HepG2 (cell line): ENCODE data around the gene CNGA3.

ENCODE experiments used
- BRD4 ChIP-seq: sonication (generic); formaldehyde crosslinking; IDR thresholded peaks from 2 replicates; pipeline ENCODE4 v1.4.0; 2020; ENCODE audit warnings: missing genetic modification reagents
- DNMT1 ChIP-seq: sonication (generic); formaldehyde crosslinking; IDR thresholded peaks from 2 replicates; pipeline ENCODE4 v1.5.1; 2020; ENCODE audit warnings: mild to moderate bottlenecking, missing genetic modification reagents
- NFIC ChIP-seq: IDR thresholded peaks from 2 replicates; pipeline ENCODE4 v1.6.1; 2012; ENCODE audit warnings: mild to moderate bottlenecking, low read length, inconsistent platforms
- PHF20 ChIP-seq: sonication (generic); formaldehyde crosslinking; IDR thresholded peaks from 2 replicates; pipeline ENCODE4 v1.5.0; 2020; ENCODE audit warnings: mild to moderate bottlenecking, missing genetic modification reagents
- SETDB1 ChIP-seq: sonication (generic); formaldehyde crosslinking; IDR thresholded peaks from 2 replicates; pipeline ENCODE4 v1.5.1; 2020; ENCODE audit warnings: missing genetic modification reagents, mild to moderate bottlenecking, borderline replicate concordance
- SIN3A ChIP-seq: IDR thresholded peaks from 2 replicates; pipeline ENCODE4 v1.6.1; 2011; ENCODE audit warnings: low read depth, mild to moderate bottlenecking, control low read depth, low read length, borderline replicate concordance
- ZBTB21 ChIP-seq: sonication (generic); formaldehyde crosslinking; IDR thresholded peaks from 2 replicates; pipeline ENCODE4 v1.4.0; 2020; ENCODE audit warnings: missing genetic modification reagents
- ZNF616 ChIP-seq: sonication (generic); formaldehyde crosslinking; IDR thresholded peaks from 2 replicates; pipeline ENCODE4 v1.5.0; 2020; ENCODE audit warnings: low read depth, mild to moderate bottlenecking, missing genetic modification reagents
- TF ChIP-seq, protein P1 (sequence below): fragments of 450-650 bp; IDR thresholded peaks from 2 replicates; pipeline ENCODE4 v1.6.1; 2017
- TF ChIP-seq, protein P2 (sequence below), 2 experiments: IDR thresholded peaks; 2 replicates each; pipeline ENCODE4 v1.6.1; 2011 to 2012; ENCODE audit warnings: low read length in 2 of 2, borderline replicate concordance in 1 of 2, low read depth in 1 of 2, mild to moderate bottlenecking in 1 of 2, moderate library complexity in 1 of 2
- TF ChIP-seq, protein P3 (sequence below): sonication (generic); formaldehyde crosslinking; IDR thresholded peaks from 2 replicates; pipeline ENCODE4 v1.4.0; 2020; ENCODE audit warnings: missing genetic modification reagents, mild to moderate bottlenecking, borderline replicate concordance
- TF ChIP-seq, protein P4 (sequence below): sonication (generic); formaldehyde crosslinking; IDR thresholded peaks from 2 replicates; pipeline ENCODE4 v1.5.0; 2020; ENCODE audit warnings: mild to moderate bottlenecking, missing genetic modification reagents, moderate library complexity

DNA sequence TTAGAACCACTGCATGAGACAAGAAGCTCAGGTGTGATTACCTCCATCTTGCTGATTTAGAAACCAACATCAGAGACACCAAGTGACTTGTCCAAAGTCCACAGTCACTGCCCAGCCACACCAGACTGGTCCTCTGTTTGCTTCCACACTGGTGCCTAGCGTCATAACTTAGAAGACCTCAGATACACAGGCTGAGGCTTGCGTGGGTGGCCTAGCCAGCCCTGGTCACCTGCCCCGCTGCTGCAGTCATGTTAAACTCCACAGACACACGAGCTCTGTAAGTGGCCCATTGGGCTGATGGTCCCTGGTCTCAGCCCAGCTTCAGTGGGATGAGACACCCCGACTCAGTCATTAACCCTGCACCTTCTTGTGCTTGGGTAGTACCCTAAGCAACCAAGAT, 47.1 kb downstream of the CNGA3 start:
- TF ChIP-seq SIN3A (no peak), ZBTB21 (CRISPR knock-in tag) (no peak), DNMT1 (CRISPR knock-in tag) (no peak), SETDB1 (CRISPR knock-in tag) (no peak), ZNF616 (CRISPR knock-in tag) (no peak), PHF20 (CRISPR knock-in tag) (no peak), BRD4 (CRISPR knock-in tag) (no peak), NFIC (no peak)
- TF ChIP-seq, protein P1, sequence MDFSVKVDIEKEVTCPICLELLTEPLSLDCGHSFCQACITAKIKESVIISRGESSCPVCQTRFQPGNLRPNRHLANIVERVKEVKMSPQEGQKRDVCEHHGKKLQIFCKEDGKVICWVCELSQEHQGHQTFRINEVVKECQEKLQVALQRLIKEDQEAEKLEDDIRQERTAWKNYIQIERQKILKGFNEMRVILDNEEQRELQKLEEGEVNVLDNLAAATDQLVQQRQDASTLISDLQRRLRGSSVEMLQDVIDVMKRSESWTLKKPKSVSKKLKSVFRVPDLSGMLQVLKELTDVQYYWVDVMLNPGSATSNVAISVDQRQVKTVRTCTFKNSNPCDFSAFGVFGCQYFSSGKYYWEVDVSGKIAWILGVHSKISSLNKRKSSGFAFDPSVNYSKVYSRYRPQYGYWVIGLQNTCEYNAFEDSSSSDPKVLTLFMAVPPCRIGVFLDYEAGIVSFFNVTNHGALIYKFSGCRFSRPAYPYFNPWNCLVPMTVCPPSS: no peak
- TF ChIP-seq, protein P2, sequence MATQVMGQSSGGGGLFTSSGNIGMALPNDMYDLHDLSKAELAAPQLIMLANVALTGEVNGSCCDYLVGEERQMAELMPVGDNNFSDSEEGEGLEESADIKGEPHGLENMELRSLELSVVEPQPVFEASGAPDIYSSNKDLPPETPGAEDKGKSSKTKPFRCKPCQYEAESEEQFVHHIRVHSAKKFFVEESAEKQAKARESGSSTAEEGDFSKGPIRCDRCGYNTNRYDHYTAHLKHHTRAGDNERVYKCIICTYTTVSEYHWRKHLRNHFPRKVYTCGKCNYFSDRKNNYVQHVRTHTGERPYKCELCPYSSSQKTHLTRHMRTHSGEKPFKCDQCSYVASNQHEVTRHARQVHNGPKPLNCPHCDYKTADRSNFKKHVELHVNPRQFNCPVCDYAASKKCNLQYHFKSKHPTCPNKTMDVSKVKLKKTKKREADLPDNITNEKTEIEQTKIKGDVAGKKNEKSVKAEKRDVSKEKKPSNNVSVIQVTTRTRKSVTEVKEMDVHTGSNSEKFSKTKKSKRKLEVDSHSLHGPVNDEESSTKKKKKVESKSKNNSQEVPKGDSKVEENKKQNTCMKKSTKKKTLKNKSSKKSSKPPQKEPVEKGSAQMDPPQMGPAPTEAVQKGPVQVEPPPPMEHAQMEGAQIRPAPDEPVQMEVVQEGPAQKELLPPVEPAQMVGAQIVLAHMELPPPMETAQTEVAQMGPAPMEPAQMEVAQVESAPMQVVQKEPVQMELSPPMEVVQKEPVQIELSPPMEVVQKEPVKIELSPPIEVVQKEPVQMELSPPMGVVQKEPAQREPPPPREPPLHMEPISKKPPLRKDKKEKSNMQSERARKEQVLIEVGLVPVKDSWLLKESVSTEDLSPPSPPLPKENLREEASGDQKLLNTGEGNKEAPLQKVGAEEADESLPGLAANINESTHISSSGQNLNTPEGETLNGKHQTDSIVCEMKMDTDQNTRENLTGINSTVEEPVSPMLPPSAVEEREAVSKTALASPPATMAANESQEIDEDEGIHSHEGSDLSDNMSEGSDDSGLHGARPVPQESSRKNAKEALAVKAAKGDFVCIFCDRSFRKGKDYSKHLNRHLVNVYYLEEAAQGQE (IDR thresholded peaks at IDR 0.05; ENCODE audit: borderline replicate concordance in 1 of 2, low read depth in 1 of 2, low read length in 2 of 2): no peak
- TF ChIP-seq, protein P3, sequence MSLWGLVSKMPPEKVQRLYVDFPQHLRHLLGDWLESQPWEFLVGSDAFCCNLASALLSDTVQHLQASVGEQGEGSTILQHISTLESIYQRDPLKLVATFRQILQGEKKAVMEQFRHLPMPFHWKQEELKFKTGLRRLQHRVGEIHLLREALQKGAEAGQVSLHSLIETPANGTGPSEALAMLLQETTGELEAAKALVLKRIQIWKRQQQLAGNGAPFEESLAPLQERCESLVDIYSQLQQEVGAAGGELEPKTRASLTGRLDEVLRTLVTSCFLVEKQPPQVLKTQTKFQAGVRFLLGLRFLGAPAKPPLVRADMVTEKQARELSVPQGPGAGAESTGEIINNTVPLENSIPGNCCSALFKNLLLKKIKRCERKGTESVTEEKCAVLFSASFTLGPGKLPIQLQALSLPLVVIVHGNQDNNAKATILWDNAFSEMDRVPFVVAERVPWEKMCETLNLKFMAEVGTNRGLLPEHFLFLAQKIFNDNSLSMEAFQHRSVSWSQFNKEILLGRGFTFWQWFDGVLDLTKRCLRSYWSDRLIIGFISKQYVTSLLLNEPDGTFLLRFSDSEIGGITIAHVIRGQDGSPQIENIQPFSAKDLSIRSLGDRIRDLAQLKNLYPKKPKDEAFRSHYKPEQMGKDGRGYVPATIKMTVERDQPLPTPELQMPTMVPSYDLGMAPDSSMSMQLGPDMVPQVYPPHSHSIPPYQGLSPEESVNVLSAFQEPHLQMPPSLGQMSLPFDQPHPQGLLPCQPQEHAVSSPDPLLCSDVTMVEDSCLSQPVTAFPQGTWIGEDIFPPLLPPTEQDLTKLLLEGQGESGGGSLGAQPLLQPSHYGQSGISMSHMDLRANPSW (CRISPR knock-in tag): no peak
- TF ChIP-seq, protein P4, sequence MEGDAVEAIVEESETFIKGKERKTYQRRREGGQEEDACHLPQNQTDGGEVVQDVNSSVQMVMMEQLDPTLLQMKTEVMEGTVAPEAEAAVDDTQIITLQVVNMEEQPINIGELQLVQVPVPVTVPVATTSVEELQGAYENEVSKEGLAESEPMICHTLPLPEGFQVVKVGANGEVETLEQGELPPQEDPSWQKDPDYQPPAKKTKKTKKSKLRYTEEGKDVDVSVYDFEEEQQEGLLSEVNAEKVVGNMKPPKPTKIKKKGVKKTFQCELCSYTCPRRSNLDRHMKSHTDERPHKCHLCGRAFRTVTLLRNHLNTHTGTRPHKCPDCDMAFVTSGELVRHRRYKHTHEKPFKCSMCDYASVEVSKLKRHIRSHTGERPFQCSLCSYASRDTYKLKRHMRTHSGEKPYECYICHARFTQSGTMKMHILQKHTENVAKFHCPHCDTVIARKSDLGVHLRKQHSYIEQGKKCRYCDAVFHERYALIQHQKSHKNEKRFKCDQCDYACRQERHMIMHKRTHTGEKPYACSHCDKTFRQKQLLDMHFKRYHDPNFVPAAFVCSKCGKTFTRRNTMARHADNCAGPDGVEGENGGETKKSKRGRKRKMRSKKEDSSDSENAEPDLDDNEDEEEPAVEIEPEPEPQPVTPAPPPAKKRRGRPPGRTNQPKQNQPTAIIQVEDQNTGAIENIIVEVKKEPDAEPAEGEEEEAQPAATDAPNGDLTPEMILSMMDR (CRISPR knock-in tag): no peak
